SK-N-MC (cell line): ENCODE results near the gene SLU7.
A peak's percentile ranks its signal among the peaks of the same experiment; 100 is the strongest.

Source experiments
- DNase-seq: peaks from one replicate; pipeline ENCODE4 v3.0.0-alpha.2; 2011; ENCODE audit warnings: low read depth, low spot score
- H3K27ac ChIP-seq: fragments of 200-600 bp; sonication (generic); 2 replicates; pipeline ENCODE4 v1.5.1; 2016; ENCODE audit warnings: mixed run types
- H3K36me3 ChIP-seq: fragments of 200-600 bp; sonication (generic); 2 replicates; pipeline ENCODE4 v1.6.1; 2017; ENCODE audit warnings: antibody characterized with exemption, low read length, mixed read lengths; ENCODE audit not compliant: insufficient read depth
- H3K4me3 ChIP-seq: fragments of 200-600 bp; sonication (generic); 2 replicates; pipeline ENCODE4 v1.5.1; 2016
- H3K9ac ChIP-seq: fragments of 200-600 bp; sonication (generic); 2 replicates; pipeline ENCODE4 v1.8.0; 2017; ENCODE audit warnings: mixed run types, mixed read lengths; ENCODE audit not compliant: insufficient read length
- H3K9me3 ChIP-seq: fragments of 200-600 bp; sonication (generic); 2 replicates; pipeline ENCODE4 v1.6.1; 2017; ENCODE audit warnings: low read depth, mild to moderate bottlenecking, antibody characterized with exemption, low read length, moderate library complexity, mixed read lengths
- EZH2 ChIP-seq: fragments of 200-600 bp; sonication (generic); IDR thresholded peaks from one replicate; pipeline ENCODE4 v1.6.1; 2017; ENCODE audit warnings: antibody characterized with exemption
- FOXP2 ChIP-seq: optimal IDR thresholded peaks from 2 replicates; pipeline ENCODE3; 2011; ENCODE audit warnings: mild to moderate bottlenecking, moderate library complexity; ENCODE audit not compliant: insufficient read depth; ENCODE audit errors: extremely low read length, control extremely low read depth
- POLR2AphosphoS5 ChIP-seq: IDR thresholded peaks from 2 replicates; pipeline ENCODE4 v1.6.1; 2012; ENCODE audit warnings: mild to moderate bottlenecking, low read depth, low read length, borderline replicate concordance

The SLU7 gene

GRCh38 chr5:160418561-160419457 lies at the start of gene SLU7:
Gene SLU7 (minus strand): TSS chr5:160419081. CDS start chr5:160415294, 3,787 bp downstream.
- Histone ChIP-seq H3K36me3 (peaks cover 17% of the 10 kb centered on the region), H3K27ac (peak within 1 kb of the TSS; percentile 96), H3K4me3 (peak within 1 kb of the TSS; percentile 84), H3K9me3 (no peaks in the 10 kb centered on the region), H3K9ac (peak within 1 kb of the TSS; percentile 97)
- TF ChIP-seq FOXP2 (no peak), POLR2AphosphoS5 (peak; percentile 76)
- DNase-seq, result peak; percentile 74

- Histone ChIP-seq H3K27ac (peak overlapping the region; percentile 86), H3K9ac (no peak overlapping the region), H3K36me3 (no peaks in the 10 kb centered on the region), H3K4me3 (peak overlapping the region; percentile 70), H3K9me3 (no peaks in the 10 kb centered on the region)
- no peak for DNase-seq
- TF ChIP-seq POLR2AphosphoS5, result no peak
- no peak for TF ChIP-seq EZH2
Observed at GRCh38 chr5:160468363-160468975, 49.6 kb upstream of the SLU7 start.

GRCh38 chr5:160467555-160468362 lies 48.9 kb upstream of the SLU7 start:
- DNase-seq, result peak; percentile 61
- TF ChIP-seq EZH2 (no peak), POLR2AphosphoS5 (peak; percentile 39; the same call in 1 of the 2 replicates), FOXP2 (peak; percentile 58)
- H3K9ac ChIP-seq, result no peak overlapping the region
- H3K36me3 ChIP-seq, result no peaks in the 10 kb centered on the region
- H3K4me3 ChIP-seq, result peak overlapping the region; percentile 70
- peak overlapping the region; percentile 86 for H3K27ac ChIP-seq
- no peaks in the 10 kb centered on the region for H3K9me3 ChIP-seq

GRCh38 chr5:160466889-160467554 lies 48.1 kb upstream of the SLU7 start:
- TF ChIP-seq POLR2AphosphoS5 (no peak), EZH2 (no peak), FOXP2 (no peak)
- no peak for DNase-seq
- Histone ChIP-seq H3K36me3 (no peaks in the 10 kb centered on the region), H3K9ac (no peak overlapping the region), H3K9me3 (no peaks in the 10 kb centered on the region), H3K27ac (peak overlapping the region; percentile 86), H3K4me3 (peak overlapping the region; percentile 70)

- H3K36me3 ChIP-seq, result no peaks in the 10 kb centered on the region
- no peak overlapping the region for H3K4me3 ChIP-seq
- no peak overlapping the region for H3K9ac ChIP-seq
- no peak for DNase-seq
- 0 out of 2 replicates have a peak overlapping the region, but pooled peaks have one; percentile 13 for H3K27ac ChIP-seq
- no peaks in the 10 kb centered on the region for H3K9me3 ChIP-seq
- TF ChIP-seq FOXP2, result no peak
- no peak for TF ChIP-seq EZH2
- no peak for TF ChIP-seq POLR2AphosphoS5
Observed at GRCh38 chr5:160466116-160466515, 47.2 kb upstream of the SLU7 start.

- no peak overlapping the region for H3K4me3 ChIP-seq
- no peak overlapping the region for H3K9ac ChIP-seq
- no peak overlapping the region for H3K27ac ChIP-seq
- no peaks in the 10 kb centered on the region for H3K36me3 ChIP-seq
- DNase-seq, result no peak
- no peaks in the 10 kb centered on the region for H3K9me3 ChIP-seq
- no peak for TF ChIP-seq FOXP2
- no peak for TF ChIP-seq EZH2
- TF ChIP-seq POLR2AphosphoS5, result no peak
Observed at GRCh38 chr5:160464466-160464797, 45.6 kb upstream of the SLU7 start.

GRCh38 chr5:160463740-160464465 lies 45.0 kb upstream of the SLU7 start:
- TF ChIP-seq POLR2AphosphoS5 (no peak), EZH2 (no peak), FOXP2 (no peak)
- Histone ChIP-seq H3K27ac (no peak overlapping the region), H3K9ac (no peak overlapping the region), H3K36me3 (no peaks in the 10 kb centered on the region), H3K9me3 (no peaks in the 10 kb centered on the region), H3K4me3 (no peak overlapping the region)
- DNase-seq, result no peak

GRCh38 chr5:160463227-160463626 lies 44.3 kb upstream of the SLU7 start:
- Histone ChIP-seq H3K9me3 (no peaks in the 10 kb centered on the region), H3K4me3 (no peak overlapping the region), H3K36me3 (no peaks in the 10 kb centered on the region), H3K9ac (no peak overlapping the region), H3K27ac (no peak overlapping the region)
- no peak for DNase-seq
- TF ChIP-seq EZH2 (no peak), POLR2AphosphoS5 (no peak), FOXP2 (no peak)
